Gastrocnemius medialis (tissue), 4 donors: ENCODE data around the gene PLEKHA5.

Source experiments
- CTCF ChIP-seq, 5 experiments: fragments of 450-650 bp in 3 of 5; fragments of 200-600 bp in 2 of 5; sonication (generic) in 2 of 5; IDR thresholded peaks in 4 of 5; conservative IDR thresholded peaks in 1 of 5; 1 replicate in 4 of 5; 2 replicates in 1 of 5; pipeline ENCODE4 v1.5.1; 2016 to 2019; ENCODE audit warnings: antibody characterized with exemption in 5 of 5, mild to moderate bottlenecking in 3 of 5, moderate library complexity in 3 of 5
- POLR2A ChIP-seq, 2 donors: fragments of 450-650 bp; IDR thresholded peaks; one replicate each; pipeline ENCODE4 v1.6.1; 2017; ENCODE audit warnings: antibody characterized with exemption in 2 of 2, mild to moderate bottlenecking in 2 of 2, moderate library complexity in 2 of 2

GRCh38 chr12:19158923-19159322, 29.4 kb downstream of the PLEKHA5 start:
- TF ChIP-seq CTCF (IDR thresholded peaks at IDR 0.05 in 4 of 5, conservative IDR thresholded peaks at IDR 0.05 in 1 of 5) (no peak), POLR2A (IDR thresholded peaks at IDR 0.05) (no peak)
